ENCODE measurements around the gene PRKAR2B. TPM values are rescaled to one million over a fixed set of nuclear protein-coding genes. Genes with fewer than 3 reads are reported as not detected.

PRKAR2B gene
- total and polyA plus RNA-seq, 10 donors, result 8.3 to 74.4 (median 38.9) TPM

DNA sequence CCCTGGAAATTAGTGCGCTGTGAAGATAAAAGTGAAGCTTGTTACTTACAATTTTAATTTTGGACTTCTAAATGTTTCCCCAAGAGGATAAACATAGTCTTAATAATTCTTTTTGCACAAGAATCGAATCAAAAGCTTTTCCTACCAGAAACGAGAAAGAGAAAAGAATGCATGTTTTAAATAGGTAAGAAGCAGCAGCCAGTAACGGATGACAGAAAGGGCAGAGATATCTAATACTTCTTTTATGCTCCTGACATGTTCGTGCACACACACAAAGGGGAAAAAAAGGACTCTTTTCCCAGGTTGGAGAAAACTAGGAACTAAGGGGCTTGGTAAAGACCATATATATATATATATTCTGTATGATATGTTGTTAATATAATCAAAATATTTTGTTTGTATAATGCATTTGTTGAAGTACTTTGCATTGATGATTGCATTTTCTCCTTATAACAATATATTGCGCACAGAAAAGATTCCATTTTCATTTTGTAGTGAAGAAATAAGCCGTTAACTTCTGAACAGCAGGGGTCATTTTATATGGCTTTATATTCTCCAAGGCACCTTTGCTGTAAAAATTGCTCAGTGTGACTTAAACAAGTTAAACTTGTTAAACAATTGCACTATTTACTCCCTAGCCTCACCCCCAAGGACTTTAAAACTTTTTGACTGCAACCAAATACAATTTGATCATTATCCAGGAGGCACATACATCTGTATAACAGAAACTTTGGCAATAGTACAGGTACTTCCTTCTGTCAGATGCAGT lies 2.2 kb downstream of the PRKAR2B start:
- no peak for DNase-seq
- Histone ChIP-seq H3K4me3 (peak overlapping the region in 7 of 8 donors; percentile 67 to 90 (median 78)), H3K4me1 (peaks cover 0 to 30% (median 21%) of the 10 kb centered on the region in 6 donors), H3K36me3 (no peaks in the 10 kb centered on the region), H3K9me3 (no peaks in the 10 kb centered on the region), H3K27ac (peak overlapping the region in 2 of 8 donors; percentile 25 to 39), H3K27me3 (replicated peaks in 1 of 7) (peaks cover 0 to 25% (median 0%) of the 10 kb centered on the region in 7 donors)
- intact Hi-C loops (cut with DNase I; ENCODE audit: low total_unique reads), result no loop called here
- TF ChIP-seq POLR2A (IDR thresholded peaks at IDR 0.05) (no peak), POLR2AphosphoS5 (IDR thresholded peaks at IDR 0.05) (no peak)
- TF ChIP-seq, protein P1, sequence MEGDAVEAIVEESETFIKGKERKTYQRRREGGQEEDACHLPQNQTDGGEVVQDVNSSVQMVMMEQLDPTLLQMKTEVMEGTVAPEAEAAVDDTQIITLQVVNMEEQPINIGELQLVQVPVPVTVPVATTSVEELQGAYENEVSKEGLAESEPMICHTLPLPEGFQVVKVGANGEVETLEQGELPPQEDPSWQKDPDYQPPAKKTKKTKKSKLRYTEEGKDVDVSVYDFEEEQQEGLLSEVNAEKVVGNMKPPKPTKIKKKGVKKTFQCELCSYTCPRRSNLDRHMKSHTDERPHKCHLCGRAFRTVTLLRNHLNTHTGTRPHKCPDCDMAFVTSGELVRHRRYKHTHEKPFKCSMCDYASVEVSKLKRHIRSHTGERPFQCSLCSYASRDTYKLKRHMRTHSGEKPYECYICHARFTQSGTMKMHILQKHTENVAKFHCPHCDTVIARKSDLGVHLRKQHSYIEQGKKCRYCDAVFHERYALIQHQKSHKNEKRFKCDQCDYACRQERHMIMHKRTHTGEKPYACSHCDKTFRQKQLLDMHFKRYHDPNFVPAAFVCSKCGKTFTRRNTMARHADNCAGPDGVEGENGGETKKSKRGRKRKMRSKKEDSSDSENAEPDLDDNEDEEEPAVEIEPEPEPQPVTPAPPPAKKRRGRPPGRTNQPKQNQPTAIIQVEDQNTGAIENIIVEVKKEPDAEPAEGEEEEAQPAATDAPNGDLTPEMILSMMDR (IDR thresholded peaks at IDR 0.05 in 8 of 11, conservative IDR thresholded peaks at IDR 0.05 in 3 of 11), result no peak
- WGBS, 5 donors, result 68 to 83% (median 77%) methylated on average over 7 of the region's 7 CpGs

GRCh38 chr7:107047902-107048782 lies 3.6 kb downstream of the PRKAR2B start:
- WGBS, 5 donors, result 74 to 86% (median 79%) methylated on average over 10 of the region's 10 CpGs
- Histone ChIP-seq H3K4me3 (peak overlapping the region in 1 of 8 donors; percentile 15), H3K4me1 (peaks cover 0 to 30% (median 21%) of the 10 kb centered on the region in 6 donors), H3K9me3 (no peaks in the 10 kb centered on the region), H3K27ac (peak overlapping the region in 6 of 8 donors; percentile 17 to 54 (median 28)), H3K36me3 (no peaks in the 10 kb centered on the region), H3K27me3 (replicated peaks in 1 of 7) (peaks cover 0 to 25% (median 0%) of the 10 kb centered on the region in 7 donors)
- no peak for DNase-seq
- no peak for TF ChIP-seq POLR2A (IDR thresholded peaks at IDR 0.05)
- TF ChIP-seq POLR2AphosphoS5 (IDR thresholded peaks at IDR 0.05), result no peak
- TF ChIP-seq, protein P1 (IDR thresholded peaks at IDR 0.05 in 8 of 11, conservative IDR thresholded peaks at IDR 0.05 in 3 of 11), result no peak
- intact Hi-C loops (cut with DNase I; ENCODE audit: low total_unique reads), result no loop called here

- no peaks in the 10 kb centered on the region for H3K36me3 ChIP-seq
- TF ChIP-seq, protein P1 (IDR thresholded peaks at IDR 0.05 in 8 of 11, conservative IDR thresholded peaks at IDR 0.05 in 3 of 11), result no peak
- no peak for TF ChIP-seq POLR2A (IDR thresholded peaks at IDR 0.05)
- H3K9me3 ChIP-seq, result no peaks in the 10 kb centered on the region
- intact Hi-C loops (cut with DNase I; ENCODE audit: low total_unique reads), result no loop called here
- H3K4me1 ChIP-seq, result peaks cover 0 to 28% (median 20%) of the 10 kb centered on the region in 6 donors
- no peak overlapping the region for H3K4me3 ChIP-seq
- no peak for DNase-seq
- H3K27me3 ChIP-seq (replicated peaks in 1 of 7), result peaks cover 0 to 25% (median 0%) of the 10 kb centered on the region in 7 donors
- 83 to 97% (median 94%) methylated on average over 4 of the region's 4 CpGs for WGBS, 5 donors
- H3K27ac ChIP-seq, result peak overlapping the region in 5 of 8 donors; percentile 16 to 54 (median 27)
These were observed 4.4 kb downstream of the PRKAR2B start for GRCh38 chr7:107048783-107049418.

Data from spleen (tissue), 11 donors.